HG02981 (cell line): ENCODE results near the gene CREB5.
"Not testable (repeated sequence)": the region's sequence is repeated elsewhere in the genome, so short reads cannot be mapped to it uniquely, and the experiment has no call there.

ENCODE experiments used
- ATAC-seq: cut with Tn5 transposase; IDR thresholded peaks from one replicate; pipeline ENCODE4 v1.9.1; 2021; ENCODE audit warnings: mild to moderate bottlenecking, moderate library complexity; ENCODE audit not compliant: unreplicated experiment

CREB5 gene, protein sequence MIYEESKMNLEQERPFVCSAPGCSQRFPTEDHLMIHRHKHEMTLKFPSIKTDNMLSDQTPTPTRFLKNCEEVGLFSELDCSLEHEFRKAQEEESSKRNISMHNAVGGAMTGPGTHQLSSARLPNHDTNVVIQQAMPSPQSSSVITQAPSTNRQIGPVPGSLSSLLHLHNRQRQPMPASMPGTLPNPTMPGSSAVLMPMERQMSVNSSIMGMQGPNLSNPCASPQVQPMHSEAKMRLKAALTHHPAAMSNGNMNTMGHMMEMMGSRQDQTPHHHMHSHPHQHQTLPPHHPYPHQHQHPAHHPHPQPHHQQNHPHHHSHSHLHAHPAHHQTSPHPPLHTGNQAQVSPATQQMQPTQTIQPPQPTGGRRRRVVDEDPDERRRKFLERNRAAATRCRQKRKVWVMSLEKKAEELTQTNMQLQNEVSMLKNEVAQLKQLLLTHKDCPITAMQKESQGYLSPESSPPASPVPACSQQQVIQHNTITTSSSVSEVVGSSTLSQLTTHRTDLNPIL

DNA sequence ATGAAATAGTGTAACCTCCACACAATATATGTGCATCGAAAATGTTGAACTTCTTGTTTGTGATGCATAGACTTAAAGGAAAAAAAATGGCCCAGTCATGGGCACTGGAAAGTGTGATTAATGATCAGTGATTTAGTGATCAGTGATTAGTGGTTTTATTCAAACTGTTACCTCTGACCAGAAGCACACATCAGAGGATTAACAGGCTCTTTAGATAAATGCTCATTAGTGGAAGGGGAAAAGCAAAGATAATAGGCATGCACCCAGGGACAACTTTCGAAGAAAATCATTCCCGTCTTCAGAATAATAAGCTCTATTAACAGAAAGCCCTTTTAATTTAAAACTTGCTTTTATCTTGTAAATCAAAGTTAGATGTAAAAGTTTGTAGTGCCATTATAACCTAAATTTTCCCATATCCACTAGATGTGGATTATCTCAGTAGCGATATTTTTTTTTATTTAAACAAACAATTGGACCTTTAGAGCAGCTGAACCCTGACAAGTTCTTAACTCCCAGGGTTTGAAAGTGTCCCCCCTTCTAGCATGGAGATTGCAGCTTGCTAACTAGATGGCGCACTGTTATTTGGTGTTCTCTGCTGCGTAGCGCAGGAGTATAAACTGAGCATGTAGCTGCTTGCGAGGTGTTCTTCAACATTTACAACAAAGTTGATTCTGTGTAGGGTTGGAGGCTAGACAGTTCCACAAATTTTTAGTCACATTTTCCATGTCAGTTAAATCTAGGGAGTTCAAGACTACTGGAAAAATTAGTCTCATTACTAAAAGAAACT, at the start of gene CREB5:
Gene CREB5, plus strand, starts transcription at position 643 of the 787 bp plus-strand sequence. CDS start 397 bp downstream, outside the sequence.
- no peak for ATAC-seq

GRCh38 chr7:28362812-28363211, 49.5 kb upstream of the CREB5 start:
- no peak for ATAC-seq

DNA sequence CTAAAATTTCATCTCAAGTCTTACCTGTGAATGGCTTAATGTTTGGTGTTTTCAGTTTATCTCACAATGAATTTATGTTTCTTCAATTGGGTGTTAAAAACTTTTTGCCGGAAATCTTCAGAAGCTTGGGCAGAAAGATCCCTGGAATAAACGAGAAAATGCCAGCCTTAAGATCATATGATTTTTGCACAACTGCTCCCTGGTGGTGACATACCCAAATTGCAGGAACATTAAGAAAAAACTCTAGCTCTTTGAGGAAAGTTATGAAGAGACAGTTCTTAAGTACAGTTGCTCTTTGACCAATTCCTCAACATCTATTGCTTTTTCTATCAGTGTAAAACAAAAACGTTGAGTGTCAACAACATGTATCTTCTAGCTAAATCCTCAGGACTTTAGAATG, 48.2 kb upstream of the CREB5 start:
- no peak for ATAC-seq

DNA sequence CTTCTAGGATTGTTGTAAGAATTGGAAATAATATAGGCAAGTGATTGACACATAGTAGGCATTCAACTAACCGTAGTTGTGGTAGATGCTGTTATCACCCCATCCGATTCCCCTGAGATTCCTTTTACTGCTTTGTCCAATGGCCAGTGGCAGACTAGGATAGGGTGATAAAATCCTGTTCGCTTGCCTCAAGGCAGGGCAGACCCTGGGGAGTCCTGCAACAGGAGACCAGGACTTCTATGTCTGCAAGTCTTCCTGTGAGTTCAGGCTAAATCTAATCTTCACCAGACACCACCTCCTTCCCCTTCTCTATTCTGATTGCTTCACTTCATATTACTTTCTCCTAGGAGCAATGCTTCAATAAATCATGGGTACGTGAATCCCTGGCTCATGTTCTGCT, 42.8 kb upstream of the CREB5 start:
- no peak for ATAC-seq

DNA sequence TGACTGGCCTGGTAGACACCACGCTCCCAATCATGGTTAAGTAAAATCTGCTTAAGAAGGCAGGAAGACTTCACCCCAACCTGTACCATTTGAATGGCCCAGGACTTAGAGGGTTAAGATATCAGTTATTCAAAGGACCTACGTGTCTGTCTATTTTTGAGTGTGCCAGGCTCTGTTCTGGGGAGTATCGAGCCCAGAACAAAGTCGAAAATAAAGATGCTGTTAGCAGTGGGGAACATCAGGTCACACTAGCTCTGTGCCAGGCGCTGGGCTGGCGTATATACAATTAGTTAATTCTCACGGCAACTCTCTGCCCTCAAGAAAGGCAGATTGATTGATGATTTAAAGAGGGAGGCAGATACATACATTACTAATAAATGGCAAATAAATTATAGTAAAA, 40.5 kb upstream of the CREB5 start:
- no peak for ATAC-seq

DNA sequence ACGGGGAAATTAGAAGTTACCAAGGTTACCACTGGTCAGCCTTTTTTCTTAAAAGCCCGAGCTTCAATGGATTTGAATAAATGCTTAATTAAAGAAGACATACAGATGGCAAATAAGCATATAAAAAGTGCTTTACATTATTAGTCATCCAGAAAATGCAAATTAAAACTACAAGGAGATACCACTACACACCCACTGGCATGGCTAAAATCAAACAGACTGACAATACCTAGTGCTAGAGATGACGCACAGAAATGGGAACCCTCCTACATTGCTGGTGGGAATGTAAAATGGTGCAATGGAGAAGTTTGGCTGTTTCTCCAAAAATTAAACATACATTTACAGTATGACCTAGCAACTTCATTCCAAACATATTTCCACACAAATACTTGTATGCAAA, 38.3 kb upstream of the CREB5 start:
- ATAC-seq: no peak

- ATAC-seq: no peak
Observed at GRCh38 chr7:28375729-28376128, 36.6 kb upstream of the CREB5 start.

- no peak for ATAC-seq
Observed at GRCh38 chr7:28376634-28377033, 35.7 kb upstream of the CREB5 start.

GRCh38 chr7:28378574-28379149, 33.7 kb upstream of the CREB5 start:
- ATAC-seq: no peak

DNA sequence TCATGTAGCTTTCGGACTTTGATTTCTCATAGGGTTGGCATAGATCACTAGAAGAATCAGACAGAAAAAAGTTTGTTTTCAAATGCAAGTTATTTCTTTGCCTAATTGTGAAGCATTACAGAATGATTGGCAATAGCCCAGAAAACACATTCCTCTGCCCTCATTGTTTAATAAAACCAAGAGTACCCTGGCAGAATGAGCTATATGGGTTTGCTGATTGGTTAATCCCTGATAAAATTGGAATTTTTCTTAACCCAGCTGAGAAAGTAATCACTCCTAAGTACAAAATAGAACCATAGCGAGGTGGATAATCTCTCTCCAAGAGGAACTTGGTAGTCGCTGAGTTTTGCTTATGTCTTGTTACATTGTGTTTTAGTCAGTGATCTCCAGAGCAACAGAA, 30.9 kb upstream of the CREB5 start:
- ATAC-seq: no peak

GRCh38 chr7:28382144-28382543, 30.2 kb upstream of the CREB5 start:
- ATAC-seq: no peak

GRCh38 chr7:28383975-28384374, 28.3 kb upstream of the CREB5 start:
- ATAC-seq: no peak

DNA sequence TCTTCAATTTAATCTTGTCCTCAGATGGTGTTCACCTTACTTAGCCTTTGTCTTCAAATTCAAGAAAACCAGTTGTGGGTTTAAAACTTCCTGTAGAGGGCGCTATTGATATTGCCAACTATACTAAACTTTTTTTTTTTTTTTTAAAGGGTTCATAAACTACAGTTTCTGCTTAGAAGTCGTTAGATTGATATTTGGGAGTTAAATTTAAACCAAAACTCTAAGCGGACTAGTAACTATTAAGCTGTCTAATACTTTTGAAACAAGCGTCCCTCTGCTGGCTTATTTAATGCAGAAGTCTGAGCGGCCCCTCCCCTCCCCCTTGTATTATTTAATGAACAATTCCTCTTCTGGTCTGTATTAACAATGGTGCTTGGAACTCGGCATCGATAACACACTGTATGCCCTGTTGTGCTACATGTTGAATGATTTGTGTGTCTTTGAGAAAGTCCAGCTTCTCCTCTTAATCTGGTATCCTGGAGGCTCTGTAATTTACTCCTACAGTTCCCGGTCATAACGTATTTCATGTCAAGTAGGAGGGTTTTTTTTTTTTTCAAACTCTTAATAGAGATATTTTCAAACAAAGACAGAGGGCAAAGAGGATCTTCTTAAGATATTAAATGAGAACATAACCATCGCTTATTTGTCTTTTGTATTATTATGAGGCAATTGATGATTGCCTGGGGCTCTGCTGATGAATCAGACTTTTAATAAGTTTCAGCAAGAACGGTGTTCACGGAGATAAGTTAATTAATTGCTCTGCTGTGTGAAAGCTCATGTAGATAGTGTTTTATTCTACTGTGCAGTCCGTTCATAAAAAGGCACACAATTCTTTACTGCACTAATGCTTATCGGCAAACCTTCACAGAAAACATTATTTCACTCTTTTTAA, 22.6 kb upstream of the CREB5 start:
- ATAC-seq: no peak

GRCh38 chr7:28390426-28390825, 21.9 kb upstream of the CREB5 start:
- no peak for ATAC-seq

DNA sequence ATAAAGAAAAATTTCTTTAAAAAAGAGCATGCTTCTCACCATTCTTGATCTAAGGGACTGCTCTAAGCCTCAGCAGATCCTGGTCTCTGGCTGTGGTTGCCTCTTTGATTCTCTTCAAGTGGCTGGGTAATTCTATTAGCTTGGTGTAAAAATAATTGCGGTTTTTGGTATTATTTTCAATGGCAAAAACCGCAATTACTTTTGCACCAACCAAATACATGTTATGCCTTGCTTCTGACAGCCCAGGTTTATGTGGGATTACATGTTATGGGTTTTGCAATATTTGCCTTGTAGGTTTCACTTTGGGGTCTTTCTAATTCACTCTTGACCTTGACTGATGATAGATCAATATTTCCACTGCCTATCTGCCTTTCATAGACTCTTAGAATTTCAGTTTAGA, 20.0 kb upstream of the CREB5 start:
- ATAC-seq: no peak

- no peak for ATAC-seq
Observed at GRCh38 chr7:28395404-28395803, 16.9 kb upstream of the CREB5 start.

- ATAC-seq: no peak
Observed at GRCh38 chr7:28395831-28396230, 16.5 kb upstream of the CREB5 start.

DNA sequence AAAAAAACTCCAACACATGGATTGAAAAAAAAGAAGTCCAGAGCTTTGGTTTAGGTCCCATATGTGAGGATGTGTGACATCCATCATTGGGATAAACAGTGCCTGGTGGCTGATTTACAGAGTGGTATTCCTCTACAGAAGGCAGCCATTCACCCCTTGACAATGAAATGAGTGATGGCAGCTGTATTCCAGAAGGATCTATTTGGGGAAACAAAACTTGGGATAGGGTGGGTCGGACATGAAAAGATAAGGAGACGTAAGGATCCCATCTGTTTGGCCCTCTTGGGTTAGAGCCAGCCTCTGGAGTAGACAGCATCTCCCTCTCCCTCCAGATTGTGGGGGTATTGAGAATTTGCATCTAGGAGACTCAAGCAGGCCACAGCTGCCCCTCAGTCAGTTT, 15.2 kb upstream of the CREB5 start:
- ATAC-seq: no peak

GRCh38 chr7:28400838-28401360, 11.4 kb upstream of the CREB5 start:
- ATAC-seq: no peak

DNA sequence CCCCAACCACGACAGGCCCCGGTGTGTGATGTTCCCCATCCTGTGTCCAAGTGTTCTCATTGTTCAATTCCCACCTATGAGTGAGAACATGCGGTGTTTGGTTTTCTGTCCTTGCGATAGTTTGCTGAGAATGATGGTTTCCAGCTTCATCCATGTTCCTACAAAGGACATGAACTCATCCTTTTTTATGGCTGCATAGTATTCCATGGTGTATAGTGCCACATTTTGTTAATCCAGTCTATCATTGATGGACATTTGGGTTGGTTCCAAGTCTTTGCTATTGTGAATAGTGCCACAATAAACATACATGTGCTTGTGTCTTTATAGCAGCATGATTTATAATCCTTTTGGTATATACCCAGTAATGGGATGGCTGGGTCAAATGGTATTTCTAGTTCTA, 10.8 kb upstream of the CREB5 start:
- not testable (repeated sequence) for ATAC-seq
